ENCODE data around the gene ELF2. TPM values are rescaled to one million over a fixed set of nuclear protein-coding genes. Genes with fewer than 3 reads are reported as not detected.
A peak's percentile ranks its signal among the peaks of the same experiment; 100 is the strongest.

Gene ELF2
- total RNA-seq, 1 experiment from 2014 or later, result 44.6 TPM

- no peak for TF ChIP-seq NR1H2 (CRISPR knock-in tag; IDR thresholded peaks at IDR 0.05)
- no peak for TF ChIP-seq E2F5 (CRISPR knock-in tag; IDR thresholded peaks at IDR 0.05)
- TF ChIP-seq PREB (CRISPR knock-in tag; IDR thresholded peaks at IDR 0.05; ENCODE audit: borderline replicate concordance), result no peak
- TF ChIP-seq, protein P1, sequence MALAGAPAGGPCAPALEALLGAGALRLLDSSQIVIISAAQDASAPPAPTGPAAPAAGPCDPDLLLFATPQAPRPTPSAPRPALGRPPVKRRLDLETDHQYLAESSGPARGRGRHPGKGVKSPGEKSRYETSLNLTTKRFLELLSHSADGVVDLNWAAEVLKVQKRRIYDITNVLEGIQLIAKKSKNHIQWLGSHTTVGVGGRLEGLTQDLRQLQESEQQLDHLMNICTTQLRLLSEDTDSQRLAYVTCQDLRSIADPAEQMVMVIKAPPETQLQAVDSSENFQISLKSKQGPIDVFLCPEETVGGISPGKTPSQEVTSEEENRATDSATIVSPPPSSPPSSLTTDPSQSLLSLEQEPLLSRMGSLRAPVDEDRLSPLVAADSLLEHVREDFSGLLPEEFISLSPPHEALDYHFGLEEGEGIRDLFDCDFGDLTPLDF (CRISPR knock-in tag; IDR thresholded peaks at IDR 0.05), result no peak
- no peak for TF ChIP-seq SMAD3 (CRISPR knock-in tag; IDR thresholded peaks at IDR 0.05; ENCODE audit: borderline replicate concordance)
- no peak for TF ChIP-seq TCF7 (CRISPR knock-in tag; IDR thresholded peaks at IDR 0.05; ENCODE audit: low read depth)
- TF ChIP-seq ZNF219 (CRISPR knock-in tag; IDR thresholded peaks at IDR 0.05; ENCODE audit: borderline replicate concordance), result no peak
- TF ChIP-seq ZNF317 (CRISPR knock-in tag; IDR thresholded peaks at IDR 0.05; ENCODE audit: borderline replicate concordance, low read depth), result no peak
- TF ChIP-seq, protein P2, sequence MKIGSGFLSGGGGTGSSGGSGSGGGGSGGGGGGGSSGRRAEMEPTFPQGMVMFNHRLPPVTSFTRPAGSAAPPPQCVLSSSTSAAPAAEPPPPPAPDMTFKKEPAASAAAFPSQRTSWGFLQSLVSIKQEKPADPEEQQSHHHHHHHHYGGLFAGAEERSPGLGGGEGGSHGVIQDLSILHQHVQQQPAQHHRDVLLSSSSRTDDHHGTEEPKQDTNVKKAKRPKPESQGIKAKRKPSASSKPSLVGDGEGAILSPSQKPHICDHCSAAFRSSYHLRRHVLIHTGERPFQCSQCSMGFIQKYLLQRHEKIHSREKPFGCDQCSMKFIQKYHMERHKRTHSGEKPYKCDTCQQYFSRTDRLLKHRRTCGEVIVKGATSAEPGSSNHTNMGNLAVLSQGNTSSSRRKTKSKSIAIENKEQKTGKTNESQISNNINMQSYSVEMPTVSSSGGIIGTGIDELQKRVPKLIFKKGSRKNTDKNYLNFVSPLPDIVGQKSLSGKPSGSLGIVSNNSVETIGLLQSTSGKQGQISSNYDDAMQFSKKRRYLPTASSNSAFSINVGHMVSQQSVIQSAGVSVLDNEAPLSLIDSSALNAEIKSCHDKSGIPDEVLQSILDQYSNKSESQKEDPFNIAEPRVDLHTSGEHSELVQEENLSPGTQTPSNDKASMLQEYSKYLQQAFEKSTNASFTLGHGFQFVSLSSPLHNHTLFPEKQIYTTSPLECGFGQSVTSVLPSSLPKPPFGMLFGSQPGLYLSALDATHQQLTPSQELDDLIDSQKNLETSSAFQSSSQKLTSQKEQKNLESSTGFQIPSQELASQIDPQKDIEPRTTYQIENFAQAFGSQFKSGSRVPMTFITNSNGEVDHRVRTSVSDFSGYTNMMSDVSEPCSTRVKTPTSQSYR (CRISPR knock-in tag; IDR thresholded peaks at IDR 0.05), result no peak
- no peak for TF ChIP-seq SMAD4 (CRISPR knock-in tag; IDR thresholded peaks at IDR 0.05)
- TF ChIP-seq, protein P3, sequence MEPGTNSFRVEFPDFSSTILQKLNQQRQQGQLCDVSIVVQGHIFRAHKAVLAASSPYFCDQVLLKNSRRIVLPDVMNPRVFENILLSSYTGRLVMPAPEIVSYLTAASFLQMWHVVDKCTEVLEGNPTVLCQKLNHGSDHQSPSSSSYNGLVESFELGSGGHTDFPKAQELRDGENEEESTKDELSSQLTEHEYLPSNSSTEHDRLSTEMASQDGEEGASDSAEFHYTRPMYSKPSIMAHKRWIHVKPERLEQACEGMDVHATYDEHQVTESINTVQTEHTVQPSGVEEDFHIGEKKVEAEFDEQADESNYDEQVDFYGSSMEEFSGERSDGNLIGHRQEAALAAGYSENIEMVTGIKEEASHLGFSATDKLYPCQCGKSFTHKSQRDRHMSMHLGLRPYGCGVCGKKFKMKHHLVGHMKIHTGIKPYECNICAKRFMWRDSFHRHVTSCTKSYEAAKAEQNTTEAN (CRISPR knock-in tag; IDR thresholded peaks at IDR 0.05), result no peak
- TF ChIP-seq, protein P4, sequence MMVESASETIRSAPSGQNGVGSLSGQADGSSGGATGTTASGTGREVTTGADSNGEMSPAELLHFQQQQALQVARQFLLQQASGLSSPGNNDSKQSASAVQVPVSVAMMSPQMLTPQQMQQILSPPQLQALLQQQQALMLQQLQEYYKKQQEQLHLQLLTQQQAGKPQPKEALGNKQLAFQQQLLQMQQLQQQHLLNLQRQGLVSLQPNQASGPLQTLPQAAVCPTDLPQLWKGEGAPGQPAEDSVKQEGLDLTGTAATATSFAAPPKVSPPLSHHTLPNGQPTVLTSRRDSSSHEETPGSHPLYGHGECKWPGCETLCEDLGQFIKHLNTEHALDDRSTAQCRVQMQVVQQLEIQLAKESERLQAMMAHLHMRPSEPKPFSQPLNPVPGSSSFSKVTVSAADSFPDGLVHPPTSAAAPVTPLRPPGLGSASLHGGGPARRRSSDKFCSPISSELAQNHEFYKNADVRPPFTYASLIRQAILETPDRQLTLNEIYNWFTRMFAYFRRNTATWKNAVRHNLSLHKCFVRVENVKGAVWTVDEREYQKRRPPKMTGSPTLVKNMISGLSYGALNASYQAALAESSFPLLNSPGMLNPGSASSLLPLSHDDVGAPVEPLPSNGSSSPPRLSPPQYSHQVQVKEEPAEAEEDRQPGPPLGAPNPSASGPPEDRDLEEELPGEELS (CRISPR knock-in tag; IDR thresholded peaks at IDR 0.05), result peak; percentile 60; the same call in 1 of the 2 replicates
- TF ChIP-seq AR (CRISPR knock-in tag; IDR thresholded peaks at IDR 0.05), result no peak
- TF ChIP-seq MAX (CRISPR knock-in tag; IDR thresholded peaks at IDR 0.05), result no peak; the same call in 1 of the 2 replicates
- 0 out of 2 replicates have a peak, but pooled peaks have one; percentile 28 for TF ChIP-seq FOXK1 (CRISPR knock-in tag; IDR thresholded peaks at IDR 0.05)
- no peak for TF ChIP-seq ELF4 (CRISPR knock-in tag; IDR thresholded peaks at IDR 0.05; ENCODE audit: low read depth)
- peak; percentile 51; the same call in 1 of the 2 replicates for TF ChIP-seq ETV6 (CRISPR knock-in tag; IDR thresholded peaks at IDR 0.05)
- no peak for TF ChIP-seq GRHL2 (CRISPR knock-in tag; IDR thresholded peaks at IDR 0.05; ENCODE audit: insufficient replicate concordance, severe bottlenecking)
- TF ChIP-seq GABPB1 (CRISPR knock-in tag; IDR thresholded peaks at IDR 0.05), result peak; percentile 48; the same call in 1 of the 2 replicates
- no peak for TF ChIP-seq ATF2 (CRISPR knock-in tag; IDR thresholded peaks at IDR 0.05; ENCODE audit: borderline replicate concordance, low read depth)
- TF ChIP-seq MYBL2 (CRISPR knock-in tag; IDR thresholded peaks at IDR 0.05), result no peak
These were observed 23.4 kb downstream of the ELF2 start (continued) for GRCh38 chr4:139153411-139154133.

Data from WTC11 (cell line).